ENCODE measurements around the gene NPR2.
A peak's percentile ranks its signal among the peaks of the same experiment; 100 is the strongest.

Gene NPR2

GRCh38 chr9:35840881-35841644 lies 49.7 kb downstream of the NPR2 start:
- no peak for DNase-seq (ENCODE audit: extremely low read depth, low read depth)
- TF ChIP-seq CTCF (IDR thresholded peaks at IDR 0.05; ENCODE audit: low read depth, low read length): no peak

GRCh38 chr9:35841645-35841900 lies 50.2 kb downstream of the NPR2 start:
- DNase-seq (ENCODE audit: extremely low read depth, low read depth): no peak
- no peak for TF ChIP-seq CTCF (IDR thresholded peaks at IDR 0.05; ENCODE audit: low read depth, low read length)

GRCh38 chr9:35842020-35842745 lies 50.8 kb downstream of the NPR2 start:
- no peak for TF ChIP-seq CTCF (IDR thresholded peaks at IDR 0.05; ENCODE audit: low read depth, low read length)
- DNase-seq (ENCODE audit: extremely low read depth, low read depth): no peak

- no peak for TF ChIP-seq CTCF (IDR thresholded peaks at IDR 0.05; ENCODE audit: low read depth, low read length)
- no peak for DNase-seq (ENCODE audit: extremely low read depth, low read depth)
Observed at GRCh38 chr9:35842795-35843194, 51.4 kb downstream of the NPR2 start.

- peak; percentile 80 for DNase-seq (ENCODE audit: extremely low read depth, low read depth)
- TF ChIP-seq CTCF (IDR thresholded peaks at IDR 0.05; ENCODE audit: low read depth, low read length): no peak
Observed at GRCh38 chr9:35844628-35845270, 53.4 kb downstream of the NPR2 start.

DNA sequence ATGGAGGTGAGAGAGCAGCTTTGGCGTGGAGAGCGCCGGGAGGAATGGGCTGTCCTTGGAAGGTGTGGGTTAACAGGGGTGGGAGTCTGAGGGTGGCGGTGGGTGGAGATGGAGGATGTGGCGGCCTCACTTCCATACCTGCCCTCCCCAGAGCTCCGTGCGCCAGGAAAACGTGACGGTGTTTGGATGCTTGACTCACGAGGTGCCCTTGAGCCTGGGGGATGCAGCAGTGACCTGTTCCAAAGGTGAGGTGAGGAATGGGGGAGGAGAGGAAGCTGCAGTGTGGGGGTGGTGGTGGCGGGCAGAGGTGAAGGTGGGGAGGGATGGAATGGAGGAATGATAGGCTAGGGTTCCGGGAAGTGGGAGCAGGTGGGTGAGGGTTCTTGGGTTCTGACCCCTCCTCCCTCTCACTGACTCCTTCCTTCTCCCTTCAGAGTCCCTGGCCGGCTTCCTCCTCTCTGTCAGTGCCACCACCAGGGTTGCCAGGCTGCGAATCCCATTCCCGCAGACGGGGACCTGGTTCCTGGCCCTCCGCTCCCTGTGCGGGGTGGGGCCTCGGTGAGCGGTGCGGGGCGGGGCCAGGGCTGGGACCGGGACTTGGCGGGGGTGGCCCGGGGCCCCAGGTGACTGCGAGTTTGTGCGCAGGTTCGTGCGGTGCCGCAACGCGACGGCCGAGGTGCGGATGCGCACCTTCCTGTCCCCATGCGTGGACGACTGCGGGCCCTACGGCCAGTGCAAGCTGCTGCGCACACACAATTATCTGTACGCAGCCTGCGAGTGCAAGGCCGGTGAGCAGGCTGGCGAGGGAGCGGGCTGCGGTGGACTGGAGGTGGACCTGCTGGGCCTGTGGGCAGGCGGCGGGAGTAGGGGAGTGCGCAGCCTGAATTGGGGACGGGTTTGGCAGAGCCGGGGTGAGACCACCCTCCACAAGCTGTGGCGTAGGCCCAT lies 54.7 kb downstream of the NPR2 start:
- TF ChIP-seq CTCF (IDR thresholded peaks at IDR 0.05; ENCODE audit: low read depth, low read length): no peak
- no peak for DNase-seq (ENCODE audit: extremely low read depth, low read depth)
